Stimulated activated naive CD8-positive, alpha-beta T cell treated with anti-CD3 and anti-CD28 coated beads, Interleukin-15, Interleukin-2, amounts not matched to agents 100 U/mL and 50 U/mL, for 24 hours (primary cell): ENCODE data around the gene ADCY10.
A peak's percentile ranks its signal among the peaks of the same experiment; 100 is the strongest.
"Not testable (repeated sequence)": the region's sequence is repeated elsewhere in the genome, so short reads cannot be mapped to it uniquely, and the experiment has no call there.

Experiments
- ATAC-seq: fragments of 150-1000 bp; cut with Tn5 transposase; one replicate; pipeline ENCODE4 v1.10.0; 2021
- DNase-seq: peaks from one replicate; pipeline ENCODE4 v3.0.0; 2021

Gene ADCY10

GRCh38 chr1:167913895-167914496 lies at the start of gene ADCY10:
Gene ADCY10 (minus strand): TSS chr1:167914134. CDS start chr1:167905140, 8,994 bp downstream.
- ATAC-seq (no peak), DNase-seq (no peak)

GRCh38 chr1:167957710-167958109 lies 43.8 kb upstream of the ADCY10 start:
- ATAC-seq (no peak), DNase-seq (no peak)

GRCh38 chr1:167955915-167956314 lies 42.0 kb upstream of the ADCY10 start:
- ATAC-seq, result no peak
- no peak for DNase-seq

GRCh38 chr1:167950569-167950968 lies 36.6 kb upstream of the ADCY10 start:
- DNase-seq, result no peak
- no peak for ATAC-seq

- no peak for ATAC-seq
- no peak for DNase-seq
Observed at GRCh38 chr1:167949785-167950184, 35.9 kb upstream of the ADCY10 start.

- ATAC-seq (no peak), DNase-seq (no peak)
Observed at GRCh38 chr1:167947733-167948132, 33.8 kb upstream of the ADCY10 start.

- DNase-seq (no peak), ATAC-seq (no peak)
Observed at GRCh38 chr1:167943541-167943940, 29.6 kb upstream of the ADCY10 start.

- no peak for ATAC-seq
- DNase-seq, result no peak
Observed at GRCh38 chr1:167940264-167940663, 26.3 kb upstream of the ADCY10 start.

- ATAC-seq (no peak), DNase-seq (no peak)
Observed at GRCh38 chr1:167938080-167938636, 24.2 kb upstream of the ADCY10 start.

- no peak for DNase-seq
- ATAC-seq, result no peak
Observed at GRCh38 chr1:167937709-167938010, 23.7 kb upstream of the ADCY10 start.

GRCh38 chr1:167936930-167937708 lies 23.2 kb upstream of the ADCY10 start, which contains the start of gene MPC2:
Gene MPC2 (minus strand): TSS chr1:167937072. CDS start chr1:167935841, 1,231 bp downstream.
- ATAC-seq (peak; percentile 6), DNase-seq (peak; percentile 76)

GRCh38 chr1:167936068-167936929 lies 22.4 kb upstream of the ADCY10 start, which contains the start of gene DCAF6:
Gene DCAF6 (plus strand): TSS chr1:167936683. CDS start chr1:167936912, 229 bp downstream.
- DNase-seq (peak; percentile 94), ATAC-seq (peak; percentile 86)

GRCh38 chr1:167935216-167936067 lies 21.5 kb upstream of the ADCY10 start:
- DNase-seq, result peak; percentile 47
- peak; percentile 15 for ATAC-seq

- DNase-seq (no peak), ATAC-seq (no peak)
Observed at GRCh38 chr1:167934426-167935215, 20.7 kb upstream of the ADCY10 start.

GRCh38 chr1:167933788-167934187 lies 19.9 kb upstream of the ADCY10 start:
- DNase-seq (no peak), ATAC-seq (no peak)

- ATAC-seq (no peak), DNase-seq (no peak)
Observed at GRCh38 chr1:167929725-167930124, 15.8 kb upstream of the ADCY10 start.

- ATAC-seq, DNase-seq: not testable (repeated sequence)
Observed at GRCh38 chr1:167928919-167929318, 15.0 kb upstream of the ADCY10 start.

- no peak for ATAC-seq
- DNase-seq, result no peak
Observed at GRCh38 chr1:167928457-167928852, 14.5 kb upstream of the ADCY10 start.

- DNase-seq (no peak), ATAC-seq (no peak)
Observed at GRCh38 chr1:167927046-167927754, 13.3 kb upstream of the ADCY10 start.

- DNase-seq (no peak), ATAC-seq (no peak)
Observed at GRCh38 chr1:167926486-167926997, 12.6 kb upstream of the ADCY10 start.
